ENCODE results near the gene LOXL1.

The LOXL1 gene

GRCh38 chr15:73952913-73953750 is 26.9 kb downstream of the LOXL1 start:
- Histone ChIP-seq H3K4me3 (ENCODE audit: low read depth in 1 of 2, low read length in 2 of 2) (no peak overlapping the region), H3K4me1 (ENCODE audit: insufficient read depth, low read length) (peaks cover 10% of the 10 kb centered on the region), H3K27me3 (ENCODE audit: insufficient read depth, low read length, poor library complexity) (no peaks in the 10 kb centered on the region), H3K9me3 (ENCODE audit: insufficient read depth, low read length, severe bottlenecking) (no peaks in the 10 kb centered on the region), H3K27ac (ENCODE audit: low read length) (no peak overlapping the region), H4K20me1 (ENCODE audit: insufficient read depth, low read length) (no peaks in the 10 kb centered on the region), H3K9ac (ENCODE audit: low read depth, low read length) (no peak overlapping the region), H2AFZ (ENCODE audit: low read depth, low read length) (no peak overlapping the region), H3K36me3 (ENCODE audit: insufficient read depth, low read length) (no peaks in the 10 kb centered on the region), H3K79me2 (ENCODE audit: insufficient read depth, low read length) (no peaks in the 10 kb centered on the region), H3K4me2 (ENCODE audit: insufficient read depth, low read length) (no peak overlapping the region)
- no peak for ATAC-seq (ENCODE audit: insufficient read depth, low read depth)
- TF ChIP-seq EZH2 (IDR thresholded peaks at IDR 0.05; ENCODE audit: borderline replicate concordance, low read depth, low read length, severe bottlenecking): no peak
- no peak for TF ChIP-seq CTCF (IDR thresholded peaks at IDR 0.05; ENCODE audit: borderline replicate concordance, extremely low read depth, low read length, poor library complexity, severe bottlenecking)
- no peak for DNase-seq

GRCh38 chr15:73954188-73955145 is 28.2 kb downstream of the LOXL1 start:
- DNase-seq: no peak
- Histone ChIP-seq H3K79me2 (ENCODE audit: insufficient read depth, low read length) (no peaks in the 10 kb centered on the region), H3K9ac (ENCODE audit: low read depth, low read length) (no peak overlapping the region), H3K4me3 (ENCODE audit: low read depth in 1 of 2, low read length in 2 of 2) (no peak overlapping the region), H3K27me3 (ENCODE audit: insufficient read depth, low read length, poor library complexity) (no peaks in the 10 kb centered on the region), H3K36me3 (ENCODE audit: insufficient read depth, low read length) (no peaks in the 10 kb centered on the region), H3K9me3 (ENCODE audit: insufficient read depth, low read length, severe bottlenecking) (no peaks in the 10 kb centered on the region), H4K20me1 (ENCODE audit: insufficient read depth, low read length) (no peaks in the 10 kb centered on the region), H3K27ac (ENCODE audit: low read length) (no peak overlapping the region), H3K4me1 (ENCODE audit: insufficient read depth, low read length) (peaks cover 23% of the 10 kb centered on the region), H2AFZ (ENCODE audit: low read depth, low read length) (no peak overlapping the region), H3K4me2 (ENCODE audit: insufficient read depth, low read length) (no peak overlapping the region)
- no peak for TF ChIP-seq CTCF (IDR thresholded peaks at IDR 0.05; ENCODE audit: borderline replicate concordance, extremely low read depth, low read length, poor library complexity, severe bottlenecking)
- TF ChIP-seq EZH2 (IDR thresholded peaks at IDR 0.05; ENCODE audit: borderline replicate concordance, low read depth, low read length, severe bottlenecking): no peak
- no peak for ATAC-seq (ENCODE audit: insufficient read depth, low read depth)

DNA sequence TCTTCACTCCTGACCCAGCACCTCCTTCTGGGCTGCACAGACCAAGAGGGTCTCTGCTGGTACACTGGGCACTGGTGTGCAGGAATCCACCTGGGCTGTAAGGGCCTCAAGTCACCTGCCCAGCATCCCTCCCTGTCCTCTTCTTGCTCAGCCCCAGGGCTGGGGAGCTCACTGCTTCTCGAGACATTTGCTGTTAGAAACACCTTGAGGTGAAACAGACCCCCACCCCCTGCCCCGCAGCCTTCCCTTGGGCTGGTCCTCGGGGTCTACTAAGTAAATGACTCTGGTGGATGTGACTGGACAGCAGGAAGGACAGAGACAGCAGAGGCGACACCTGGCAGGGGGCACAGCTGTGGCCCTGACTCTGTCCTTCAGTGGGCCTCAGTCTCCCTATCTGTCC is 29.1 kb downstream of the LOXL1 start:
- Histone ChIP-seq H3K36me3 (ENCODE audit: insufficient read depth, low read length) (no peaks in the 10 kb centered on the region), H3K9me3 (ENCODE audit: insufficient read depth, low read length, severe bottlenecking) (no peaks in the 10 kb centered on the region), H3K27ac (ENCODE audit: low read length) (no peak overlapping the region), H3K9ac (ENCODE audit: low read depth, low read length) (no peak overlapping the region), H3K79me2 (ENCODE audit: insufficient read depth, low read length) (no peaks in the 10 kb centered on the region), H3K4me3 (ENCODE audit: low read depth in 1 of 2, low read length in 2 of 2) (no peak overlapping the region), H3K4me1 (ENCODE audit: insufficient read depth, low read length) (peaks cover 32% of the 10 kb centered on the region), H3K4me2 (ENCODE audit: insufficient read depth, low read length) (no peak overlapping the region), H4K20me1 (ENCODE audit: insufficient read depth, low read length) (no peaks in the 10 kb centered on the region), H3K27me3 (ENCODE audit: insufficient read depth, low read length, poor library complexity) (no peaks in the 10 kb centered on the region), H2AFZ (ENCODE audit: low read depth, low read length) (no peak overlapping the region)
- no peak for ATAC-seq (ENCODE audit: insufficient read depth, low read depth)
- no peak for DNase-seq
- TF ChIP-seq EZH2 (IDR thresholded peaks at IDR 0.05; ENCODE audit: borderline replicate concordance, low read depth, low read length, severe bottlenecking) (no peak), CTCF (IDR thresholded peaks at IDR 0.05; ENCODE audit: borderline replicate concordance, extremely low read depth, low read length, poor library complexity, severe bottlenecking) (no peak)
